GM21526 (cell line): Measurements from ENCODE around the gene PACSIN2.
"Not testable (repeated sequence)": the region's sequence is repeated elsewhere in the genome, so short reads cannot be mapped to it uniquely, and the experiment has no call there.

Experiments used
- ATAC-seq: cut with Tn5 transposase; IDR thresholded peaks from one replicate; pipeline ENCODE4 v1.9.1; 2021; ENCODE audit warnings: moderate library complexity; ENCODE audit not compliant: unreplicated experiment, low FRiP score

The PACSIN2 gene

GRCh38 chr22:42967933-42968332 lies 47.0 kb downstream of the PACSIN2 start:
- ATAC-seq: no peak

DNA sequence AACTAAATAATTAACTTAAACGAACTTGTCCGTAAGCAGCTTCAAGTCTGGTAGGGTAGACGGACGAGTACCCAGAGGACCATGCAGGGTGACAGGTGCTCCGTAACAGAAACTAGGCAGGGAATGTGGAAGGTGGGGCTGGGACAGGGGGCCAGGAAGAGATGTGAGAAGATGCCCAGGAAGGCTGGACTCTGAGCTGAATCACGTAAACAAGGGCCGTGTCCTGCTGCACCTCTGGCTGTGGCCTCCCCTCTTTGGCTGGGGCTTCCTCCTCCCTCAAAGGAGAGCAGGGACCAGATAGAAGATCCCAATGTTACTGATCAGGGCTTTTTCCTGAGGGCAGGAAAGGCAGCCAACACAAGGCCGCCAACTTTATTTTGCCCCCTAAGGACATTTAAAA lies 47.9 kb downstream of the PACSIN2 start:
- ATAC-seq: no peak

GRCh38 chr22:42966497-42966896 lies 48.5 kb downstream of the PACSIN2 start:
- ATAC-seq: no peak

DNA sequence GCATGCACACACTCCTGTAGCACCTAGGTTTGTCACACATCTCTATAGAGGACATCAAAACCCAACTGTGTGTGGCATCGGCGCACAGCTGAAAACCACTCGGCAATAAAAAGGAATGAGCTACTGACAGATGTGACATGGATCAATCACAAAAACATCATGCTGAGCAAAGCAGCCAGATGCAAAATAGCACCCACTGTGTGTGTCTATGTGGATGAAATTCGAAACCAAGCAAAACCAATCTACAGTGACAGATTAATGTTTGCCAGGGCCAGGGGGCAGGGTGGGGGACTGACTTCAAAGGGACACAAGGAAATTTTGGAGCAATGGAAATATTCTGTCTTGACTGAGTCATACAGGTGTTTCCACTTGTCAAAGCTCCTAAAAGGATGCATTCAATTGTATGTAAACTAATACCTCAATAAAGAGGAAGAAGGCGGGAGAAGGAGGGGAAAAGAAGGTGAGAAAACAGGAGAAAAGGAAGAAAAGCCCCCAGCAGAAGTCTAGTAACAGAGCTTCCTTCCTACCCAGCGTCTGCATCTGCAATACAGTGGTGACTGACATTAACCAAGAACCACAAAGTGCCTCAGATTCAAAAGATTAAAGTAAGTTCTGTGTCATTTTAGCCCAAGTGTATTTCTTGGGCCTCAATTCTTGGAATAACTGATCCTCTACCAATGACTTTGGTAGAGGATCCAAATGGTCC lies 49.8 kb downstream of the PACSIN2 start:
- ATAC-seq: no peak

- ATAC-seq: no peak
Measured at GRCh38 chr22:42963231-42963595, 51.7 kb downstream of the PACSIN2 start.

GRCh38 chr22:42962295-42963230 lies 52.4 kb downstream of the PACSIN2 start:
- no peak for ATAC-seq

DNA sequence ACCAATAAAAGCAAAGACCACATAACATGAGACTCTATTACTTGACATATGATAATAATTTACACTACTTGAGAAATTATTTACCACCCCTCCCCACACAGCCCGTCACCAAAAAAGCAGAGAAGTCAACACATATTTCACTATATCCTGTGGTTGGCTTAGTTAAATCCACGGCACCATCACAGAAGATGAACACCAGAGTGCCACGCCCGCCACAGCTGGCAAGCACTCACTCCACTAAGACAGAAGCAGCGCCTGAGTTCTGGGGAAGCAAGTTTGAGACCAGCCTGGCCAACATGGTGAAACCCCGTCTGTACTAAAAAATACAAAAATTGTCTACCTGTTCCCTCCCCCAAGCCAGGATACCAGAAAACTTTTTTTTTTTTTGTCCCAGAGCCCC lies 53.1 kb downstream of the PACSIN2 start:
- no peak for ATAC-seq

DNA sequence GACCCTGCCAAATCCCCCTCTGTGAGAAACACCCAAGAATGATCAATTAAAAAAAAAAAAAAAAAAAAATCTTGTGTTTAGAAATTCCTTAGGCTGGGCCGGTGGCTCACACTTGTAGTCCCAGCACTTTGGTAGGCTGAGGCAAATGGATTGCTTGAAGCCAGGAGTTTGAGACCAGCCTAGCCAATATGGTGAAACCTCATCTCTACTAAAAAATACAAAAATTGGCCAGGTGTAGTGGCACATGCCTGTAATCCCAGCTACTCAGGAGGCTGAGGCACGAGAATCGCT lies 53.6 kb downstream of the PACSIN2 start:
- ATAC-seq: not testable (repeated sequence)

DNA sequence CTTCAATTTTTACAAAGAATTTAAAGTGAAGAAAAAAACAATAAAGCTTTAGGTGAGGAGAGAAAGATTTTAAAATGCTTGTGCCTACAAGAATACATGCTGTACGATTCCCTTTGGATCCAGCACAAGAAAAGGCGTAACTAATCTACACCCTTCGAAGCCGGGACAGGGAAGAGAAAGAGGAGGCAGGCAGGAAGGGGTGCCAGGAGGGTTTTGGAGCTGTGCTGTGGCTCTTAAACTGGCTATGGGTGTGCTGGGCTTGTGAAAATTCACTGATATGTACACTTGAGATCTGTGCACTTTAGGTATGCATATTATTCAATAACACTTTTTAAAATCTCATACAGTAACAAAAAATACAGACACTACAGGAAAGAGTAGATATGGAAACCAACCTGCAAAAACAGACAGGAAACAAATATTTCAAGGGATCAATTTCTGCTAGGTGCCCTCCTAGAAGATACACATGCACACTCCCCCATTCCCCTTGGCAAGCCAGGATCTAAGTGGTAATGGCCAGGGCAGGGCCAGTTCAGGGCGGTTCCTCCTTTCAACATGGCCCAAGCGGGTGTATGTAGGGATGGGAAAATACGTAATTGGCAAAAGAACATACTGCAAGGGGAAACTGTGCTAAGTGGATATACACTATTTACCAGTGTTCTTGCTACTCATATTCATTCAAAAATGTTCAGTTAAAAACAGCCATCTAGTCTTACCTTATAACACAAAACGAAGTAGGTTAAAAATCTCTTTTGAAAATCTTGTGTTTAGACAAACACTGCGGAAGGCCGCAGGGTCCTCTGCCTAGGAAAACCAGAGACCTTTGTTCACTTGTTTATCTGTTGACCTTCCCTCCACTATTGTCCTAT lies 54.2 kb downstream of the PACSIN2 start:
- ATAC-seq: no peak

DNA sequence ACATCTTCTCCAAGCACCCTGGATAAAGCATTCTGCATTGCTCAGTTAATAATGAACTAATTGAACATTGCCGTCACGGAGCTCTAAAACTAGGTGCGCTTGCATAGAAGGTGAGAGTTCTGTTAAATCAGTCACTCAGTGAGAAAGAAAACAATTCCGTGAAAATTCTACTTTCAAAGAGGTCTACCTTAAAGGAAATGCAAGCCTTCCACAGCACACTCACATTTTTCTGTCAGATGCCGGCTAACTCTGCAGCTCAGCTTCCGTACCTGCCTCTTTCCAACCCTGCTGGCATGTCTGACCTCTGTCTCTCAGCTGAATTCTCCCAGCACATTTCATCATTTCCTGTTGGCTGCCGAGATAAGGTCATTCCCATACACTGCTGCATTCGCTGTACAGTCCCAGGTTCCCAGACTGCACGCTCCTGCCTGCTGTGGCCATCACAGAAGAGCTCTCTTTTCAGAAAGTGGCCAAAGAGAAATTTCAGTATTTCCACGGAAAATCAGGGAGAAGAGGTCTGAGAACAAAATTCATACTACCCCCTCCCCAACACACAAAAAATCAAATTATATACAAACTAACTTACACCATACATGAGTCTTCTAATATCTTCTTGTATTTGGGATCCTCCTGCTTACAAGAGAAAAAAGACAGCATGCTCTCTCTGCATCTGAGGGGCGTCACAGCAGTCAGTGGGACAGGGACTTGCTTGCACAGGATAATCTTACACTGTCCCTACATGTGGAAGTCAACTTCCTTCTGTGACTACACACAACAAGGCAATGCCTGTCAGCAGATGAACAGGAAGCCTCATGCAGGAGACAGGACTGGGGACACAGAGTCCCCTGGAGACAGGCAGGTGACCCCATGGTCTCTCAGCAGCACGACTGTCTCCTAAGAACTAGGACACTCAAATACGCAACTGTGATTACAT lies 55.1 kb downstream of the PACSIN2 start:
- ATAC-seq: no peak

DNA sequence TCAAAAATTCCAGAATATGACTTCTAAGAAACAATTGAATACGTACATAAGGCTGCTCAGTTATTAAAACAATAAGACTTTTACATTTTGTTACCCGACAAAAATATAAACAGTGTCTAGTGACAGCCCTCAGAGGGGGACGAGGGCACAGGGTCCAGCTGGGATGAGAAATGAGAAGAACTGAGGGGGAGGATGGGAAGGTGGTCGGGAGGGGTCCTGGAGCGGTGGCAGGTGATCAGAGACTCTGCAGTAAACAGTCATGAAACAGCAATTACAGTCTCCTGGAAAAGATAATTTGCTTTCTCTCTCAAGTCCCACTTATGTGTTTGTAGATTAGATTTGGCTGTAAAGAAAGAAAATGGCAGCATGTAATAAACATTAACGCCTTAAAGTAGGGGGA lies 56.0 kb downstream of the PACSIN2 start:
- ATAC-seq: no peak

GRCh38 chr22:42957958-42958357 lies 57.0 kb downstream of the PACSIN2 start:
- no peak for ATAC-seq

- no peak for ATAC-seq
Measured at GRCh38 chr22:42957544-42957943, 57.4 kb downstream of the PACSIN2 start.

DNA sequence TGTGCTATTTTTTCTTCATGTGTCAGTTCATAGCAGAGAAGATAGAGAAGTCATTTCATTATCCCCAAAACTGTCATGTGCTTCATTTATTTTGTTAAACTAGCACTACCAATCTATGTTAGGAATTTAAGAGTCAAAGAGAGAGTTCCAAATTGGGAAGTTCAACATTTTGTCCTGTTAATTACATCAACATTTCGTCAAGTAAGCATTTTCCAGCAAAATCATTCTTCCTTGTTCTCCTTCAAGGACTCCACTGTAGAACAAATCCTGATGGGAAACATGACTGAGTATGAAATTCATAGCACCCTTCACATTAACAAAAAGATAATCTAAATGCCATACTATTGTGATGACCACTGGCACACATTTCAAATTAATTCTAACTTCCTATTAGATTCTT lies 59.1 kb downstream of the PACSIN2 start:
- no peak for ATAC-seq

GRCh38 chr22:42955087-42955635 lies 59.8 kb downstream of the PACSIN2 start:
- no peak for ATAC-seq

- not testable (repeated sequence) for ATAC-seq
Measured at GRCh38 chr22:42953751-42954150, 61.2 kb downstream of the PACSIN2 start.

GRCh38 chr22:42951093-42951710 lies 63.7 kb downstream of the PACSIN2 start:
- no peak for ATAC-seq

- ATAC-seq: no peak
Measured at GRCh38 chr22:42950281-42950680, 64.7 kb downstream of the PACSIN2 start.

- ATAC-seq: no peak
Measured at GRCh38 chr22:42949159-42949558, 65.8 kb downstream of the PACSIN2 start.
